GM21390 (cell line): ENCODE measurements around the gene DDX31.
"Not testable (repeated sequence)": the region's sequence is repeated elsewhere in the genome, so short reads cannot be mapped to it uniquely, and the experiment has no call there.

Experiments
- ATAC-seq: cut with Tn5 transposase; IDR thresholded peaks from one replicate; pipeline ENCODE4 v1.9.1; 2021; ENCODE audit not compliant: unreplicated experiment

DDX31 gene

DNA sequence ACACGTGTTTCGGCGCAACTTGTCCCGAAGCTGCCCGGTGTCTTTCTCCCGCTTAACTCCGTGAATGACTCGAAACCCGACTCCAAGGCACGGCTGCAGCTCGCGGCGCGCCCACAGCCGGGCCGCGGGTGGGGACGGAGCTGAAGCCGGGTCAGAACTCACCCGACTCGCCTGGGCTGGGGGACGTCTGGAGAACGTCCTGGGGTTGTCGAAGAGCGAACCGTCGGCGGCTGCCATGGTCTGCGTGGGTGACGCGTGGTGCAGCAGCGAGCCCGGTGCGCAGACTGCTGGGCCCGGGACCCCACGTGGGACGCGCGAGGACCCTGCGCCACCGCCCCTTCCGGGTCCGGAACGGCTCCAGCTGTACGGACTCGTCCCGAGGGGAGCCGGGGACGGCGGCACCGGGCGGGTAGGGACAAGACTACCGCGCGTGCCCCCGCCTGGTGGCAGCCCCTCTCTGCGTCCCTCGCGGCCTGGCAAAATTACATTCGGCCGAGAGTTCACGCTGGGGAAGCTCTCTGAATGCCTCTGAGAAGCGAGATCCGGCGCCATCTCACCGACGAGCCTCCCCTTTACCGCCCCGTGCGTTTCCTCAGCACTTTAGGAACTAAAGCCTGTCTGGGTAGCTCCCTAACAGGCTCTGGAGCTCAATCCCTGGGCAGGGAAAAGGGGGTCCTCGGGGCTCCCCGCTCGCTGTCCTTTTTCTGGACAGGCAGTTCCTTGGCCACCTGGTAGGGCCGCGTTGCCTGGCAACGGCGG, at the start of gene DDX31:
Gene DDX31, minus strand, starts transcription at position 286 of the 759 bp plus-strand sequence. Its CDS starts 49 bp downstream, at position 237.
- peak; percentile 73 for ATAC-seq

DNA sequence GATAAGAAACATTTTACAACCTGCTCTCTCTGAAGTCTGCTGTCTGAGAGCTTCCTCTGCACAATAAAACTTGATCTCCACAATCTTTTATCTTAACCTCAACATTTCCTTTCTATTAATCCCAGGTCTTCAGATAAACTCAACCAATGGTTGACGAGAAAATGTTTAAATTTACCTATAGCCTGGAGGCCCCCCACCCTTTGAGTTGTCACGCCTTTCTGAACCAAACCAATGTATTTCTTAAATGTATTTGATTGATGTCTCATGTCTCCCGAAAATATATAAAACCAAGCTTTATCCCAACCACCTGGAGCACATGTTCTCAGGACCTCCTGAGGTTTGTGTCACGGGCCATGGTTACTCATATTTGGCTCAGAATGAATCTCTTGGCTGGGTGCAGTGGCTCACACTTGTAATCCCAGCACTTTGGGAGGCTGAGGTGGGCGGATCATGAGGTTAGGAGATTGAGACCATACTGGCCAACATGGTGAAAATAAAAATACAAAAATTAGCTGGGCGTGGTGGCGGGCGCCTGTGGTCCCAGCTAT, 48.7 kb upstream of the DDX31 start:
- ATAC-seq: not testable (repeated sequence)

DNA sequence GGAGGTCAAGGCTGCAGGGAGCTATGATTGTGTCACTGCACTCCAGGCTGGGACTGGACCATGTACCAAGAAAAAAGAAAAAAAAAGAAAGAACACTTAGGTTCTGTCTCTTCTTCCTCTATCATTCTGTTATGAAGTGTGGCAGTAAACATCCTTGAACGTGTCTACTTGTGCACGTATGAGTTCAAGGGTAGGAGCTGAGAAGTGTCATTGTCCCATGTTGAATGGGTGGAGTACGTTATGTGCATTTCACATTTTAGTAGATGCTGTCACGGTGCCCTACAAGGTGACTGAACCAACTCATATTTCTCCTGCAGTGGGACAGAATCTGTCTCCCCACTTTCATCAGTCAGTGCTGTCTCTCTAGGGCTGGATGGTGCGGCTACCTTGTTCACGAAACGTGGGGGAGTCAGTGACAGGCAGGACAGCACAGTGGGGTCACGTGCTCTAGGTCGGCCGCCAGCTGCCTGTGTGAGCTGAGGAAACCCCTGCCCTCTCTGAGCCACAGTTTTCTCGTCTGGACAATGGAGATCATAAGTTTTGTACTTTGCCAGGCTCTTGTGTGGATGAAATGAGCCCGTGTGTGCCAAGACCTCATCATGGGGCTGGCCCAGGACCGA, 47.7 kb upstream of the DDX31 start:
- no peak for ATAC-seq

DNA sequence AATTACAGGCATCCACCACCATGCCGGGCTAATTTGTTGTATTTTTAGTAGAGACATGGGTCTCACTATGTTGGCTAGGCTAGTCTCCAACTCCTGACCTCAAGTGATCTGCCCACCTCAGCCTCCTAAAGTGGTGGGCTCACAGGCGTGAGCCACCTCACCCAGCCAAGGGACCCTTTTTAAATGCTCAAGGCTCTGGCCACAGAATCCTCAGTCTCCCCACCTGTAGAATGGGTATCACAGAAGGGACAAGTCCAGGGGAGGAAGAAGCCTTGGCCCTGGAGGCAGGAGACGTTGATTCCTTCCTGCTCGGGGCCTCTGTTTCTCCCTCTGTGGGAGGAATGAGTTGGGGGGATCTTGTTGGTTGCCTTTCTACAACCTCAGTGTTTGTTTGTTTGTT, 46.2 kb upstream of the DDX31 start:
- no peak for ATAC-seq

DNA sequence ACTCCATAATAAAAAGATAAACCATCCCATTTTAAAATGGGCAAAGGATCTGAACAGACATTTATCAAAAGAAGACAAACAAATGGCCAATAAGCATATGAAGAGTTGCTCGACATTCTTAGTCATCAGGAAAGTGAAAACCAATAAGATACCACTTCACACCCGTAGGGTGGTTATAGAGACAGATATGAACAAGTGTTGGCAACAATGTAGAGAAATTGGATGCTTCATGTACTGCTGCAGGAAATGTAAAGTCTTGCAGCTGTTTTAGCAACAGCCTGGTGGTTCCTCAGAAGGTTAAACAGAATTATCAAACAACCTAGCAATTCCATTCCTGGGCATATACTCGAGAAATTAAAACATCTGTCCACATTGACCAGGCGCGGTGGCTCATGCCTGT, 43.0 kb upstream of the DDX31 start:
- no peak for ATAC-seq

DNA sequence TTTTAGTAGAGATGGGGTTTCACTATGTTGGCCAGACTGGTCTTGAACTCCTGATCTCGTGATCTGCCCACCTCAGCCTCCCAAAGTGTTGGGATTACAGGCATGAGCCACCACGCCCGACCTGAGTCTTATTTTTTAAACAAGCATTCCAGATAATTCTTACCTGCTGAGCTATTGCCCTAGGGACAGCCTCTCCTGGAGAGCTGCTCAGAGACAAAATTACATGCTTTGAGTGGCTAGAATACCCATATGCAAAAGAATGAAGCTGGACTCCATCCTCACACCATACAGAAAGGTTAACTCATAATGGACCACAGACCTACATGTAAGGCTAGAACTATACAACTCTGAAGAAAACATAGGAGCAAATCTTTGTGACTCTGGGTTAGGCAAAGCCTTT, 42.1 kb upstream of the DDX31 start:
- no peak for ATAC-seq

DNA sequence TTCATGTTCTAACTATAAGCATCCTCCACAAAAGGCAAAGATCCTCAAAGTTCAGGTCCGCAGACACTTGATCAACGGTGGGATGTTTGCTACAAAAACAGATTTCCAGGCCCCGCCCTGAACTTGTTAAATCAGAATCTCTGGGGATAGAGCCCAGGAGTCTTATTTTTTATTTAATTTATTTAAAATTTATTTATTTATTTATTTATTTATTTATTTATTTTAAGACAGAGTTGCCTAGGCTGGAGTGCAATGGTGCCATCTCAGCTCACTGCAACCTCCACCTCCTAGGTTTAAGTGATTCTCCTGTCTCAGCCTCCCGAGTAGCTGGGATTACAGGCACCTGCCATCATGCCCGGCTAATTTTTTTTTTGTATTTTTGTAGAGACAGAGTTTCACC, 41.4 kb upstream of the DDX31 start:
- ATAC-seq: not testable (repeated sequence)

DNA sequence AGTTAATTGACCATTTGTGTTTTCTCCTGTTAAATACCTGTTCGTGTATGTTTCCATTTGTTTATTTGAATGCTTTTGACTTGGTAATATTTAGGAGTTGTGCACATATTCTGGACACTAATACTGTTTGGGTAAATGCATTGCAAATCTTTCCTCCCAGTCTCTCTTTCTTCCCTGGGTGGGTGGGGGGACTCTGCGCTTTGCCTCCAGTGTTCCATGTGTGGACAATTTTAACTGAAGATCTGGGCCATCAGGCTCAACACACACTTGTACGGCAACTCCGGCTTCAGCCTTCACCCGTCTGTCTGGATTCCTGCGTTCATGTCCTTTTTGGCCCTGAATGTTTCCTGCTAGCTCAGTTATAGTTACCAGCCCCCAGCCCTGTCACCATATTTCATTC, 40.5 kb upstream of the DDX31 start:
- no peak for ATAC-seq

DNA sequence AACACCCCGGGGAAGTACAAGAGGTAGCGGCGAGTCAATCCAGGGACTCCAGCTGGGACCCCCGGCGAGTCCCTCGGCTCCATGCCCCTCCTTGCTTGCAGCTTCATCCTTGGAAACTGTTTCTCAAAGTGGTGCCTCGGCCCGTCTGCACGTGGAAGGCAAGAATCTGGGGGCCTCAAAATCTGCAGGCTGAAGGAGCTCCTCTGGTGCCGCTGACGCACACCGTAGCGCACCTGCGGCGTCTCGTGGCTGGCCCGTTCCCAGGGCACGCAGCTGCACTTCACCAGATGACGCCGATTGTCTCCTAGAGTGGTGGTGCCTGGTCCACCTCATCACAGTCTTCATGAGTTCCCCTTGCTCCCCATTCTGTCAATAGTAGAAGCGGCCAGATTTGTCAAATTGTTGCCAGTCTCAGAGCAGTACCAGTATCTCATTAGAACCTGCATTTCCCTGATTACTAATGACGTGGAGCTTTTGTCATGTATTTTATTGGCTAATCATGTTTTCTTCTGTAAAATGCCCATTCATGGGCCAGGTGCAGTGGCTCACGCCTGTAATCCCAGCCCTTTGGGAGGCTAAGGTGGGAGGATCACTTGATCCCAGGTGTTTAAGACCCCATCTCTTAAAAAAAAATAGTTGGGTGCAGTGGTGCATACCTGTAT, 39.1 kb upstream of the DDX31 start:
- no peak for ATAC-seq

DNA sequence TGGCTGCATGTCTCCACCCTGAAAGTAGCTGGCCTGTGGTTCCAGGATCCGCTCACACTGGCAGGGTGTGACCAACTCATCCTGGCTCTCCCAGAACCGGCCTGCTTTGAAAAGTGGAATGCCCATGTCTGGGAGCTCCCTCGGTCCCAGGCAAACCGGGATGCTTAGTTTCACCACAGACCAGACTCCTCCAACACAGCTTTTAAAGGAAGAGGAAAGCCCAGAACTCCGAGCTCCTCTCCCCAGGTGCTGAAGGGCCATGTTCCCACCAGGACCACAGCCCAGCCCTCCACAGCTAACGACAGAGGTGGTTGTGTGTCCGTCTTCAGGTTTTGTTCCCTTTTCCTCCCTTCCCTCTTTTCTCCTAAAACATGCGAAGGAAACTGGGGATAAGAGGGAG, 38.5 kb upstream of the DDX31 start:
- no peak for ATAC-seq

DNA sequence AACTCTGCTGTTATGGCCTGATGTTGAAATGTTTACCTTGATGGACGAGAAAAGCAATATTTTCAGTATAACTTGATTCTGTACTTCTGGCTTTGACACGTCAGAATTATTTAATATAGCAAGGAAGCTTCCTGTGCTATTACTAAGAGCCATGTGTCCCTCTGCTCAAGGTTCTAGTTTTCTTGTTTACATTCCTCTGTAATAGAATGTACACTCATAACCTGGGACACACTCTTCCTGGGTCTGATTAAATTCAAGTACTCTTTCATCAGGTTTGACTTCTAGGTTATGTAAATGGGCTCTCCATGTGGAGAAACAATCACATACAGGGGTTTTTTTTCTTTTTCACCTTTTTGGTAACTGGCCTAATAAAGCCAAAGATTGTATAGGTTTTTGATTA, 33.6 kb upstream of the DDX31 start:
- no peak for ATAC-seq

DNA sequence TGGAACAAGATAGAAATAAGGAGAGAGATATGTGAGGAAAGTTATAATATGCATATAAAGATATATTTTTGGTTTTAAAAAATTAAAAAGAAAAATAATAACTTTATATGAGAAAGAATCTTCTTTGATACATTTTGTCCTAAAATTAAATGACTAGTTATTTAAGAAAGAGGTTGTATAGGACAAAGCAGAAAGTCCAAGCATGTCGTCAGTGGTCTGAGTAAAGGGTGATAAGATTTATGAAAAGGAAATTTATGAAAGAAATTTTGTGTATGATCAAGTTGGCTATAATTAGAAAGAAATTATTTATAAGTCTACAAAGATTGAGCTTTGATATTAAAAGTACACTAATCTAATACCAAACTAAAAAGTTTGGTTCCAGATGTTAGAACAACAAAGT, 32.5 kb upstream of the DDX31 start:
- ATAC-seq: no peak

DNA sequence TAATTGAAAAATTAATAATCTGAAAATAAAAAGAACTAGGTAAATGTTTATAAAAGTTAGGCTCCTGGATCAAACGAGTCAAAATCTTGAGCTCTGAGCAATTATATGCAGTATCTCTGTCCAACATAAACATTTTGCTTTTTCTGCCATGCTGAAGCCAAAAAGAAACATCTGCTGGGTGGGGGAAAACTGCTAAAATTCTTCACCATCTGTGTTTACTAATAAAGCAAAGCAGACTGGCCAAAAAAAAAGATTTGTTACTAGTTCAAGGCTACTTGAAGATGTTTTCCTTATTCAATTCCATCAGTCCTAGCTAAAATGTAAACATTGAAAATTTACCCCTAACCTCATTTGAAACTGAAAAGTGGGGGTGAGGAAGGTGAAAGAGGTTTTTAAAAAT, 30.2 kb upstream of the DDX31 start:
- no peak for ATAC-seq

DNA sequence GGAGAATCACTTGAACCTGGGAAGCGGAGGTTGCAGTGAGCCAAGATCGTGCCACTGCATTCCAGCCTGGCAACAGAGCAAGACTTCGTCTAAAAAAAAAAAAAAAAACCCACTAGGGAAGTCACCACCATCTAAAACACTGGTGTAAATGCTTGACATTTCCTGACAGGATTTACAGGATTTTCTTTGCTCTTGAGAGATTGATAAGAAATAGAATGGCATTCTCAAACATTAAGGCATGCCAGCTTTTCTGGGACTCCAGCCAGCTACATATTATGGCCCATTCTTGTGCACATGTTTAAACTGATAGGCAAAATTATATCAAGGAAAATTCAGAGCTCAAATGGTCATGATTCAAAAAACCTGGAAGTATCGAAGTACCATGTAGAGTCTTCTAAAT, 29.2 kb upstream of the DDX31 start:
- ATAC-seq: no peak

DNA sequence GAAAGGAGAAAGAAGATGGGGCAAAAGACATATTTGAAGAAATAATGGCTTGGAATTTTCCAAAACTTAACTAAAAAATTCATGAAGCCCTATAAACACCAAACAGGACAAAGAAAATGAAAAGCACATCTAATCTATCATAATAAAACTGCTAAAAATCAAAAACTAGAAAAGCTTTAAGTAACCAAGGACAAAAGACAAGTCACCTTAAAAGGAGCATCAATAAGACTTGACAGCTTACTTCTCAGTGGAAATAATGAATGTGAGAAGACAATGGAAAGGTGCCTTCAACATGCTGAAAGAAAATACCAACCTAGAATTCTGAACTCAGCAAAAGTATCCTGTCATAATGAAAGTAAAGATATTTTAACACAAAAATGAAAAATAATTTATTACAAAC, 27.4 kb upstream of the DDX31 start:
- ATAC-seq: no peak

DNA sequence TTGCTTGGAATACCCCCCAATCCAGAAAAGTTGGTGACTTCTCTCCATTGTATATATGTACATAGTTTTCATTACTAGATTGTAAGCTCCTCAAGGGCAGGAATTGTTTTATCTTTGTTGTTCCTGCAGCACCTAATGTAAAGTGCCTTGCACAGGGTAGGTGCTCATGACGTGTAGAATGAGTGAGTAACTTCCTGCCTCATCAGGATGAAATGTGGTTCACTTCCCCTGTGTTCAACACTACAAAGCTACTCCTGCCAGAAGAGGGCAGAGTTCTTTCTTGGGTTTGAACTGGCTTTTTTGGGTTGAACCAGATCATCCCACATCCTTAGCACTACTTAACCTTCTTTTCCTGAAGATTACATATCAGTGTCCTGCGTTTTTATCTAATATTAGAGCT, 24.4 kb upstream of the DDX31 start:
- no peak for ATAC-seq

DNA sequence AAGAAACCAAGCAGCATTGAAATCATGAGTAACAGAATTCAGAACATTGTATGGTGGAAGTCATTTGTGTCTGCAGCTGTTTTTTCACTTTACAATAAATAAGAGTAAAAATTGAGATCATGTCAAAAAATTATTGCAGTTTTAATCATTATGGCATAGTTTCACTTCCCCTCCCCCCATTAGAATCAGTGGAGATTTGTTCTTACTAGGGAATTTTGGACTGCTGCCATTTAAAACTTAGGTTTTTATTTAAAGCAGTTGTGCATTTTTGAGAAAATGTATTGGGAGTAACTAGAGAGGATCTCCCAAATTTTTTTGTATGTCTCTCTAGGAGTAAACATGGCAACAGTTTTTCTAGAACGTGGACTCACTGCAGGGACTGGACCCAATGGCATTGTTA, 20.9 kb upstream of the DDX31 start:
- ATAC-seq: no peak

DNA sequence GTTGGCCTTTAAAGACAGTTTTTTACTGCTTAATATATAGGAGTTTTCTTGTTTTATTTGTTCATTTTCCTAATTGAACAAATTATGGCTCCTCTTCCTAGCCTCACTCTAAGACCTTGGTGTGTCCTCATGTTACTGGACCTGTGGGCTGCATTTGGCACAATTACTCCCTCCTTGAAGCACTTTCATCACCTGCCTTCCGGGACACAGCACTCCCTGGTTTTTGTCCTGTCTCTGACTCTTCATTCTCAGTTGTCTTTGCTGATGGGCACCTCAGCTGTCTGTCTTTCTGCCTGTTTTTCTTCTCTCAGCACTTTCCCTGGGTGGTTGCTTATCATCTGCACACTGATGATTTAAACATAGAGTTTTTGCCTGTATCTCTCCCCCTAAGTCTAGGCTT, 14.1 kb upstream of the DDX31 start:
- ATAC-seq: no peak

DNA sequence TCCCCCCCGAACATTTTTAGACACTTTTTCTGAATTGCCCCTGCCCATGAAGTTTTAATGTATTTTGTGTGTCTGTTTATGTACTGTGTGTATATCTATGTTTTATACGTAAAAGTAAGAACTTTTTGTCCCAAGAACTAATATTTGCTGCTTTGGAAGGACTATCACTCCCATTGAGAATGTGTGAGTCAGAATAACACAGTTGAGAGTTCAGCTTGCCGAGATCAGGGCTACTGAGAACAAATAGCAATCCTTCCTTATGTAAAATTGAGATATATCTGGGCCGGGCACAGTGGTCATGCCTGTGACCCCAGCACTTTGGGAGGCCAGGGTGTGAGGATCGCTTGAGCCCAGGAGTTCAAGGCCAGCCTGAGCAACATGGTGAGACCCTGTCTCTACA, 11.8 kb upstream of the DDX31 start:
- ATAC-seq: no peak

DNA sequence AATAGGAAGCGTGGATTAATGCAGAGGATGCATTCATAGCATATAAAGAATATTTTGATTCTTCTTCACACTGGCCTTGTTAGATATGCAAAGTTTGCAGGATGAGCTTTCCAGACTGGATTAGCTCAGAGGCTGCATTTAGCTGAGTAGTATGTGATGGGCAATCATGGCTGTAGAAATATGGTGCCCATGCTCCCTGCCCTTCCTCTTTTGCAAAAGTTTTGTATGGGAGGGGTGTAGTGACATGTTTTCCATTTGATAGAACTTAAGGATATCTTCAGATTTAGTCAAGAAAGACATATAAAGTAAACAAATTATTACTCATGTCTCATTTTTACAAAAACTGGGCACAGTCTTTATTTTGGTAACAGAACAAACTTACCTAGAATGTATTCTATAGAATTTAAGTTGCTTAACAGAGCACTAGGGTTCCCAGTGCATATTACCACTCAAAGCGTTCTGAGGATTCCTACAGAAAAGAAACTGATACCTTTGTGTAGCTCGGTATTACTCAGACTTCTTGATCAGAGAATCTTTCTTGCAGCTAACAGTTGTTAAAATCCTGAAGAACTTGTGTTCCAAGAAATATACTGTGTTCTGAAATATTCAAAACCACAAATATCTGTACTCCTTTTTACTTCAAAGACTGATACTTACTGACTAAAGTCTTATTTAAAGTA, 10.3 kb upstream of the DDX31 start:
- ATAC-seq: peak; percentile 53

DNA sequence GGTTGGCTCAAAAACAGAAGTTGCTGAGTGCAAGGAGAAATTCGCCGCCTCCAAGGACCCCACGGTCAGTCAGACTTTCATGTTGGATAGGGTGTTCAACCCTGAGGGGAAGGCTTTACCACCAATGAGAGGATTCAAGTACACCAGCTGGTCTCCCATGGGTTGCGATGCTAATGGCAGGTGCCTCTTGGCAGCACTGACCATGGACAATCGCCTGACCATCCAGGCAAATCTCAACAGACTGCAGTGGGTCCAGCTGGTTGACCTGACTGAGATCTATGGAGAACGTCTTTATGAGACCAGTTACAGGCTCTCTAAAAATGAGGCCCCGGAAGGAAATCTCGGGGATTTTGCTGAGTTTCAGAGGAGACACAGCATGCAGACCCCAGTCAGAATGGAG, 8.2 kb upstream of the DDX31 start:
- ATAC-seq: no peak

DNA sequence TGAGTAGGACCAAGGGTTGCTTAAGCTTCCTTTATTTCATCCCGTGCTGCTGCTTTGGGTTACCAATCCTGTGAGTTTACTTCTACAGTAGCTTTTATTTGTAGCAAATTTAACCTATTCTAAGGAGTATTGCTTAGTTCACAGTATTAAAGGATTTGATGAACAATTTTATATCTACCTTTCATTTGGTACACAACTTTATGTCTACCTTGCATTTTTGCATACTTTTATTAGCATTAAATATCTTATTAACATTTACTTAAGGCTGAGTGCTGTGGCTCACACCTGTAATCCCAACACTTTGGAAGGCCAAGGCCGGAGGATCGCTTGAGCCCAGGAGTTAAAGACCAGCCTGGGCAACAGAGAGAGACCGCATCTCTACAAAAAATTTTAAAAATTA, 4.7 kb upstream of the DDX31 start:
- ATAC-seq: no peak
